Measurements from ENCODE around the gene SLC35D3.
"Not testable (repeated sequence)": the region's sequence is repeated elsewhere in the genome, so short reads cannot be mapped to it uniquely, and the experiment has no call there.

SLC35D3 gene

GRCh38 chr6:136923116-136923953 is 1.2 kb downstream of the SLC35D3 start:
- no peak for DNase-seq (ENCODE audit: low read depth)

- no peak for DNase-seq (ENCODE audit: low read depth)
Observed at GRCh38 chr6:136923954-136924673, 2.0 kb downstream of the SLC35D3 start.

- no peak for DNase-seq (ENCODE audit: low read depth)
Observed at GRCh38 chr6:136926383-136926782, 4.3 kb downstream of the SLC35D3 start.

- DNase-seq (ENCODE audit: low read depth), result no peak
Observed at GRCh38 chr6:136927292-136927691, 5.2 kb downstream of the SLC35D3 start.

GRCh38 chr6:136930528-136930927 is 8.4 kb downstream of the SLC35D3 start:
- no peak for DNase-seq (ENCODE audit: low read depth)

GRCh38 chr6:136932599-136932998 is 10.5 kb downstream of the SLC35D3 start:
- DNase-seq (ENCODE audit: low read depth), result no peak

- no peak for DNase-seq (ENCODE audit: low read depth)
Observed at GRCh38 chr6:136945072-136945471, 23.0 kb downstream of the SLC35D3 start.

- DNase-seq (ENCODE audit: low read depth), result no peak
Observed at GRCh38 chr6:136945711-136946121, 23.6 kb downstream of the SLC35D3 start.

GRCh38 chr6:136947037-136947436 is 24.9 kb downstream of the SLC35D3 start:
- no peak for DNase-seq (ENCODE audit: low read depth)

- DNase-seq (ENCODE audit: low read depth), result not testable (repeated sequence)
Observed at GRCh38 chr6:136949957-136950356, 27.9 kb downstream of the SLC35D3 start.

GRCh38 chr6:136950436-136951126 is 28.5 kb downstream of the SLC35D3 start:
- no peak for DNase-seq (ENCODE audit: low read depth)

- no peak for DNase-seq (ENCODE audit: low read depth)
Observed at GRCh38 chr6:136952714-136953260, 30.7 kb downstream of the SLC35D3 start.

- no peak for DNase-seq (ENCODE audit: low read depth)
Observed at GRCh38 chr6:136955123-136955522, 33.0 kb downstream of the SLC35D3 start.

- no peak for DNase-seq (ENCODE audit: low read depth)
Observed at GRCh38 chr6:136956590-136957544, 34.8 kb downstream of the SLC35D3 start.

GRCh38 chr6:136958168-136958567 is 36.1 kb downstream of the SLC35D3 start:
- DNase-seq (ENCODE audit: low read depth), result no peak

- DNase-seq (ENCODE audit: low read depth), result no peak
Observed at GRCh38 chr6:136959471-136959891, 37.4 kb downstream of the SLC35D3 start.

- DNase-seq (ENCODE audit: low read depth), result not testable (repeated sequence)
Observed at GRCh38 chr6:136959935-136960334, 37.8 kb downstream of the SLC35D3 start.

GRCh38 chr6:136960781-136961180 is 38.7 kb downstream of the SLC35D3 start:
- DNase-seq (ENCODE audit: low read depth), result no peak

GRCh38 chr6:136961848-136962247 is 39.7 kb downstream of the SLC35D3 start:
- no peak for DNase-seq (ENCODE audit: low read depth)

- DNase-seq (ENCODE audit: low read depth), result no peak
Observed at GRCh38 chr6:136962661-136963060, 40.6 kb downstream of the SLC35D3 start.

- no peak for DNase-seq (ENCODE audit: low read depth)
Observed at GRCh38 chr6:136963259-136963658, 41.2 kb downstream of the SLC35D3 start.

All from T-helper 22 cell (primary cell).